Thyroid gland (tissue), 4 donors: ENCODE results near the gene ANAPC10. TPM values are rescaled to one million over a fixed set of nuclear protein-coding genes. Genes with fewer than 3 reads are reported as not detected.
A peak's percentile ranks its signal among the peaks of the same experiment; 100 is the strongest.

Experiments used
- DNase-seq, 2 donors: peaks; one replicate each; pipeline ENCODE4 v3.0.0-alpha.2; 2019
- H3K27ac ChIP-seq, 3 donors: fragments of 200-600 bp; sonication (generic); 1 replicate in 2 of 3; 2 replicates in 1 of 3; pipeline ENCODE4 v1.5.1; 2016 to 2019; ENCODE audit warnings: mild to moderate bottlenecking in 1 of 3, moderate library complexity in 1 of 3
- H3K27me3 ChIP-seq: fragments of 200-600 bp; sonication (generic); one replicate; pipeline ENCODE4 v1.5.1; 2019
- H3K36me3 ChIP-seq, 2 donors: fragments of 200-600 bp; sonication (generic); one replicate each; pipeline ENCODE4 v1.5.1; 2016 to 2019
- H3K4me1 ChIP-seq, 2 donors: fragments of 200-600 bp; sonication (generic); one replicate each; pipeline ENCODE4 v1.5.1; 2017 to 2019
- H3K4me3 ChIP-seq, 3 donors: fragments of 200-600 bp; sonication (generic); replicated peaks in 1 of 3; 1 replicate in 2 of 3; 2 replicates in 1 of 3; pipeline ENCODE4 v1.5.1; 2016; ENCODE audit warnings: mild to moderate bottlenecking in 1 of 3
- H3K9me3 ChIP-seq: fragments of 200-600 bp; sonication (generic); one replicate; pipeline ENCODE4 v1.5.1; 2017
- POLR2A ChIP-seq, 2 donors: fragments of 450-650 bp; IDR thresholded peaks; one replicate each; pipeline ENCODE4 v1.6.1; 2017; ENCODE audit warnings: antibody characterized with exemption in 2 of 2, mild to moderate bottlenecking in 2 of 2, moderate library complexity in 1 of 2
- WGBS, 2 donors: methylation state at CpG; one replicate each; pipeline ENCODE4 v1.1.5; 2017; 5-methylcytosine and 5-hydroxymethylcytosine counted together
- intact Hi-C: fragments of 100-400 bp; cut with DNase I; formaldehyde crosslinking; loops from one replicate; pipeline ENCODE4 v1.15.1; 2023
- total RNA-seq, 4 donors: library from RNA; depleted of rRNA; stranded (reverse); fragments of >200 nt; gene quantifications; one replicate each; pipeline ENCODE4 v1.2.3, GENCODE V29; 2016
- TF ChIP-seq, protein P1 (sequence below), 6 experiments: fragments of 200-600 bp in 3 of 6; fragments of 450-650 bp in 3 of 6; sonication (generic) in 3 of 6; IDR thresholded peaks; one replicate each; pipeline ENCODE4 v1.5.1; 2016 to 2019; ENCODE audit warnings: antibody characterized with exemption in 6 of 6, mild to moderate bottlenecking in 2 of 6, inconsistent platforms in 1 of 6, moderate library complexity in 1 of 6

Gene ANAPC10
- total RNA-seq, 4 donors from 2014 or later, result 35.1 to 80.8 (median 47.9) TPM

DNA sequence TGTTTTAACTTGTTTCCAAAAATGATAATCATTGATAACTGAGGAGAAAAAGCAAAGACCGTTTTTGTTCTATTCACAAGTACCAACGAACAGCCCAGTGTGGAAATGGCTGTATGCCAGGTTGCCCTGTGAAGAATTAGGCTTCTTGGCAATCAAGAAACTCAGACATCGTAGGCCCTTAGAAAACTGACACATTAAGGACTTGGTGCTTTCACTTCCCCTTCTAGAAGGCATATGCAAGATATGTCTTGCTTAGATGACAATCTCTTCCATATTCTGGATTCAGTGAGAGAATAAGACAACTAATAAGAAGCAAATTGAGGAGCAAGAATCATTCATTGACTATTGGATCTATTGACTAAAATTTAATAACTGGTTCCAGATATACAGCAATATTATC, 56.6 kb downstream of the ANAPC10 start:
- WGBS, 2 donors, result 63 to 66% methylated on average over 3 of the region's 3 CpGs

DNA sequence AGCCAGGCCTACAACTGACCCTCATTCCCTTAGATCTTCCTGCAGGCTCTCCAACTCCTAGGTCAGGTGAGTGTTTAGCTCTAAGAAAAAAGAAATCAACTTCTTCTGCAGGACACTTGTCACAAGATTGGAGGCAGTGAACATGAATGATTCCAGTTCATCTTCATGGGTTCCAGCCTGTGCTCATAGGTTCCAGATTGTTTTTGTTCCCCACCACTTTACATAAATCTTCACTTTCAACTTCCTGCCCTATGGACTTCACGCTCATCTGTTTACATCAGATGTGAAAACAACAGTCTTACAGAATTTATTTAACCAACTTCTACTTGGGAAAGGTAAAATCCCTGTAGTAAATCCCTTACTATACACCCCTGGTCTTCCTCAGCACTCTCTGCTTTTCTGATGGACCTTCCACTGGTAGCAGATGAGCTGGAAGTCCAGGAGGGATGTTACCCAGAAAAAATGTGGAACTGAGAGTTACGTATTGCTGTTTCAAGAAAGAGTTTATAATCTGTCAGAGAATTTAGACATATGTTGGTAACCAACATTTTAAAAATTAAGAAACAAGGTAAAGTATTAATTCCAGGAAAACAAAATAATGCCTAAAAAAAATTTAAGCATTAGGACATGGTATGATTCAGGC, 62.4 kb downstream of the ANAPC10 start:
- H3K36me3 ChIP-seq, result peaks cover 7% of the 10 kb centered on the region in 2 donors
- no peaks in the 10 kb centered on the region for H3K4me1 ChIP-seq
- TF ChIP-seq, protein P1, sequence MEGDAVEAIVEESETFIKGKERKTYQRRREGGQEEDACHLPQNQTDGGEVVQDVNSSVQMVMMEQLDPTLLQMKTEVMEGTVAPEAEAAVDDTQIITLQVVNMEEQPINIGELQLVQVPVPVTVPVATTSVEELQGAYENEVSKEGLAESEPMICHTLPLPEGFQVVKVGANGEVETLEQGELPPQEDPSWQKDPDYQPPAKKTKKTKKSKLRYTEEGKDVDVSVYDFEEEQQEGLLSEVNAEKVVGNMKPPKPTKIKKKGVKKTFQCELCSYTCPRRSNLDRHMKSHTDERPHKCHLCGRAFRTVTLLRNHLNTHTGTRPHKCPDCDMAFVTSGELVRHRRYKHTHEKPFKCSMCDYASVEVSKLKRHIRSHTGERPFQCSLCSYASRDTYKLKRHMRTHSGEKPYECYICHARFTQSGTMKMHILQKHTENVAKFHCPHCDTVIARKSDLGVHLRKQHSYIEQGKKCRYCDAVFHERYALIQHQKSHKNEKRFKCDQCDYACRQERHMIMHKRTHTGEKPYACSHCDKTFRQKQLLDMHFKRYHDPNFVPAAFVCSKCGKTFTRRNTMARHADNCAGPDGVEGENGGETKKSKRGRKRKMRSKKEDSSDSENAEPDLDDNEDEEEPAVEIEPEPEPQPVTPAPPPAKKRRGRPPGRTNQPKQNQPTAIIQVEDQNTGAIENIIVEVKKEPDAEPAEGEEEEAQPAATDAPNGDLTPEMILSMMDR (IDR thresholded peaks at IDR 0.05), result no peak
- no peak overlapping the region for H3K4me3 ChIP-seq
- WGBS, 2 donors, result 94% methylated on average over 2 of the region's 2 CpGs
- H3K27me3 ChIP-seq, result no peaks in the 10 kb centered on the region
- H3K27ac ChIP-seq, result no peak overlapping the region
- intact Hi-C loops, result no loop called here
- no peaks in the 10 kb centered on the region for H3K9me3 ChIP-seq
- no peak for DNase-seq

More for the DNA sequence above, 56.6 kb downstream of the ANAPC10 start:
- intact Hi-C loops, result no loop called here
- Histone ChIP-seq H3K27me3 (no peaks in the 10 kb centered on the region), H3K27ac (no peak overlapping the region), H3K9me3 (no peaks in the 10 kb centered on the region), H3K4me1 (no peaks in the 10 kb centered on the region), H3K36me3 (no peaks in the 10 kb centered on the region), H3K4me3 (no peak overlapping the region)
- peak; percentile 12 to 22 for DNase-seq
- no peak for TF ChIP-seq POLR2A (IDR thresholded peaks at IDR 0.05)
- TF ChIP-seq, protein P1 (IDR thresholded peaks at IDR 0.05), result no peak

DNA sequence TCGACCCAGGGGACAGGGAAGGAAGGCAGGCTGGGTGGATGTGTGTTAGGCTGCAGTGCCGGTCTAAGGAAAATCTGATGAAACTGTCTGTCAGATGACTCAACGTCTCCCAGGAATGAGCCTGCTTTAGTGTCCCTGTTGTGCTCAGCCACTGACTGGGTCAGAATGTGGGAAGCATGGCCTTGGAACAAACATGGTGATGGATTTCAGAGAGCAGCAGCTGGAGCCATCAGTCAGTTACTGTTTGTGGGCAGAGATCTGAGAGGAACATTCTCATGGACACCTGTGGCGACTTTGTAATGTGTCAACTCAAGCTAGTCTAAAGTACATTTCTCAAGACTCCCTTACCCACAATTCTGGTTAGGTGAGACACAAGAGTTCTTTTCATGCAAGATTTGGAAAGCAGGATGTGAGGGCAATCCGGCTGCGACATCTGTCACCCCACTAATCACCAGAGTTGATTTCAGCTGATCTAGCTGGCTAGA, 63.2 kb downstream of the ANAPC10 start:
- DNase-seq, result no peak
- H3K27me3 ChIP-seq, result no peaks in the 10 kb centered on the region
- intact Hi-C loops, result no loop called here
- H3K36me3 ChIP-seq, result peaks cover 7% of the 10 kb centered on the region in 2 donors
- H3K27ac ChIP-seq, result no peak overlapping the region
- H3K4me3 ChIP-seq, result no peak overlapping the region
- no peaks in the 10 kb centered on the region for H3K9me3 ChIP-seq
- no peaks in the 10 kb centered on the region for H3K4me1 ChIP-seq
- no peak for TF ChIP-seq POLR2A (IDR thresholded peaks at IDR 0.05)
- TF ChIP-seq, protein P1 (IDR thresholded peaks at IDR 0.05), result no peak
- 89 to 97% methylated on average over 6 of the region's 6 CpGs for WGBS, 2 donors

DNA sequence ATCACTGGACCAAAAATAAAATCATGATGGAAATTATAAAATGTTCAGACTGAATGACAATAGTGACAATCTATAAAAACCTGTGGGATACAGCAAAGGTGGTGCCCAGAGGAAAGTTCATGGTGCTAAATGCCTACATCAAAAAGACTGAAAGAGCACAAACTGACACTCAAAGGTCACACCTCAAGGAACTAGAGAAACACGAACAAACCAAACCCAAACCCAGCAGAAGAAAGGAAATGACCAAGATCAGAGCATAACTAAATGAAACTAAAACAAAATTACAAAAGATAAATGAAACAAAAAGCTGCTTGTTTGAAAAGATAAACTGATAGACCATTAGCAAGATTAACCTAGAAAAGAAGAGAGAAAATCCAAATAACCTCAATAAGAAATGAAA, 78.7 kb downstream of the ANAPC10 start:
- intact Hi-C loops, result no loop called here
- no peak overlapping the region for H3K4me3 ChIP-seq
- 74 to 78% methylated on average over 1 of the region's 1 CpG for WGBS, 2 donors
- H3K27me3 ChIP-seq, result no peaks in the 10 kb centered on the region
- no peak for DNase-seq
- H3K27ac ChIP-seq, result no peak overlapping the region
- no peaks in the 10 kb centered on the region for H3K4me1 ChIP-seq
- TF ChIP-seq POLR2A (IDR thresholded peaks at IDR 0.05), result no peak
- TF ChIP-seq, protein P1 (IDR thresholded peaks at IDR 0.05), result no peak
- no peaks in the 10 kb centered on the region for H3K9me3 ChIP-seq
- H3K36me3 ChIP-seq, result no peaks in the 10 kb centered on the region

DNA sequence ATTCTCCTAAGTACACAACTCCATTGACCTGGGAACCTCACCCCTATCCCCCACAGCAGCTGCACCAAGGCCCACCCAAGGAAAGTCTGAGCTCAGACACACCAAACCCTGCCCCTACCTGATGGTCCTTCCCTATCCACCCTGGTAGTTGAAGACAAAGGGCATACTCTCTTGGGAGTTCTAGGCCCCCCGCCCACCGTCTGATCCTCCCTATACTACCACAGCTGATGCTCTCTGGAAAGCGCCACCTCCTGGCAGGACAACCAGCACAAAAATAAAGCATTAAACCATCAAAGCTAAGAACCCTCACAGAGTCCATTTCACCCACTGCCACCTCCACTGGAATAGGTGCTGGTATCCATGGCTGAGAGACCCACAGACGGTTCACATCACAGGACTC, 83.6 kb downstream of the ANAPC10 start:
- intact Hi-C loops, result no loop called here
- H3K4me3 ChIP-seq, result no peak overlapping the region
- no peaks in the 10 kb centered on the region for H3K4me1 ChIP-seq
- WGBS, 2 donors, result 94 to 99% methylated on average over 4 of the region's 4 CpGs
- TF ChIP-seq POLR2A (IDR thresholded peaks at IDR 0.05), result no peak
- TF ChIP-seq, protein P1 (IDR thresholded peaks at IDR 0.05), result no peak
- no peak for DNase-seq
- no peak overlapping the region for H3K27ac ChIP-seq
- H3K9me3 ChIP-seq, result no peaks in the 10 kb centered on the region
- no peaks in the 10 kb centered on the region for H3K27me3 ChIP-seq
- no peaks in the 10 kb centered on the region for H3K36me3 ChIP-seq
